OCI-LY1 (cell line): ENCODE measurements around the gene FCRL3.
A peak's percentile ranks its signal among the peaks of the same experiment; 100 is the strongest.

Source experiments
- H2AFZ ChIP-seq: fragments of 200-600 bp; sonication (generic), shearing (Covaris generic); 2 replicates; pipeline ENCODE4 v1.6.0; 2014; ENCODE audit warnings: antibody characterized with exemption, mild to moderate bottlenecking, low read length
- H3F3A ChIP-seq: fragments of 200-600 bp; sonication (generic), shearing (Covaris generic); 2 replicates; pipeline ENCODE4 v1.6.0; 2014; ENCODE audit warnings: mild to moderate bottlenecking, antibody characterized with exemption, low read length, moderate library complexity; ENCODE audit not compliant: insufficient read depth
- H3K27ac ChIP-seq: fragments of 200-600 bp; sonication (generic); 2 replicates; pipeline ENCODE4 v1.5.1; 2014; ENCODE audit warnings: low read length, mixed run types, mild to moderate bottlenecking, low read depth; ENCODE audit not compliant: poor library complexity, severe bottlenecking
- H3K27me3 ChIP-seq: fragments of 200-600 bp; sonication (generic); 2 replicates; pipeline ENCODE4 v1.6.0; 2014; ENCODE audit warnings: antibody characterized with exemption, mild to moderate bottlenecking, low read length, moderate library complexity; ENCODE audit not compliant: insufficient read depth
- H3K36me3 ChIP-seq: fragments of 200-600 bp; sonication (generic); 2 replicates; pipeline ENCODE4 v1.6.1; 2014; ENCODE audit warnings: mild to moderate bottlenecking, antibody characterized with exemption, low read length, moderate library complexity, mixed read lengths; ENCODE audit not compliant: insufficient read depth
- H3K4me1 ChIP-seq: fragments of 200-600 bp; sonication (generic); 2 replicates; pipeline ENCODE4 v1.5.1; 2014; ENCODE audit warnings: mild to moderate bottlenecking, low read length, moderate library complexity; ENCODE audit not compliant: insufficient read depth, severe bottlenecking
- H3K4me2 ChIP-seq: fragments of 200-600 bp; sonication (generic), shearing (Covaris generic); 2 replicates; pipeline ENCODE4 v1.6.1; 2014; ENCODE audit warnings: low read length
- H3K4me3 ChIP-seq: fragments of 200-600 bp; sonication (generic); 2 replicates; pipeline ENCODE4 v1.5.1; 2014; ENCODE audit warnings: low read length, low read depth, mild to moderate bottlenecking, mixed read lengths; ENCODE audit not compliant: poor library complexity, severe bottlenecking
- H3K79me2 ChIP-seq: fragments of 200-600 bp; shearing (Covaris generic); 2 replicates; pipeline ENCODE4 v1.6.1; 2016; ENCODE audit warnings: mixed run types, low read length, mixed read lengths; ENCODE audit not compliant: insufficient read depth
- H3K9ac ChIP-seq: fragments of 200-600 bp; sonication (generic), shearing (Covaris generic); 2 replicates; pipeline ENCODE4 v1.6.1; 2014; ENCODE audit warnings: mild to moderate bottlenecking, low read length, mixed read lengths
- H3K9me2 ChIP-seq: fragments of 200-600 bp; sonication (generic), shearing (Covaris generic); 2 replicates; pipeline ENCODE4 v1.6.1; 2014; ENCODE audit warnings: low read depth, mild to moderate bottlenecking, low read length, mixed read lengths
- H3K9me3 ChIP-seq: fragments of 200-600 bp; shearing (Covaris generic); 2 replicates; pipeline ENCODE4 v1.6.1; 2014; ENCODE audit warnings: low read length, mixed read lengths
- H4K20me1 ChIP-seq: fragments of 200-600 bp; sonication (generic), shearing (Covaris generic); 2 replicates; pipeline ENCODE4 v1.6.0; 2016; ENCODE audit warnings: mild to moderate bottlenecking, low read length; ENCODE audit not compliant: insufficient read depth
- CTCF ChIP-seq: fragments of 200-600 bp; sonication (generic), shearing (Covaris generic); IDR thresholded peaks from 2 replicates; pipeline ENCODE4 v1.5.1; 2017; ENCODE audit warnings: mild to moderate bottlenecking, antibody characterized with exemption, low read length, moderate library complexity, mixed read lengths
- EZH2 ChIP-seq: fragments of 200-600 bp; sonication (generic), shearing (Covaris generic); IDR thresholded peaks from 2 replicates; pipeline ENCODE4 v1.8.0; 2017; ENCODE audit warnings: borderline replicate concordance, mixed run types, mild to moderate bottlenecking, antibody characterized with exemption, low read length, moderate library complexity, mixed read lengths

The FCRL3 gene

GRCh38 chr1:157703981-157704380 is 3.4 kb upstream of the FCRL3 start:
- Histone ChIP-seq H3K27me3 (no peaks in the 10 kb centered on the region), H2AFZ (no peak overlapping the region), H3K9ac (peak overlapping the region; percentile 59), H3K27ac (peak overlapping the region; percentile 95), H3K4me1 (peaks cover 75% of the 10 kb centered on the region), H4K20me1 (no peaks in the 10 kb centered on the region), H3K4me3 (no peak overlapping the region), H3F3A (0 out of 2 replicates have a peak, but pooled peaks cover 7% of the 10 kb centered on the region), H3K9me3 (no peaks in the 10 kb centered on the region), H3K9me2 (no peaks in the 10 kb centered on the region), H3K36me3 (peaks cover 11% of the 10 kb centered on the region; the same call in 1 of the 2 replicates), H3K79me2 (peaks cover 7% of the 10 kb centered on the region), H3K4me2 (peak overlapping the region; percentile 37)
- TF ChIP-seq EZH2 (no peak), CTCF (no peak)

- no peak for TF ChIP-seq EZH2
- TF ChIP-seq CTCF, result no peak
- H3F3A ChIP-seq, result no peaks in the 10 kb centered on the region
- H3K79me2 ChIP-seq, result peaks cover 7% of the 10 kb centered on the region
- no peak overlapping the region for H3K9ac ChIP-seq
- H3K4me2 ChIP-seq, result no peak overlapping the region
- no peaks in the 10 kb centered on the region for H3K9me3 ChIP-seq
- H3K4me1 ChIP-seq, result peaks cover 81% of the 10 kb centered on the region
- peak overlapping the region; percentile 90 for H3K27ac ChIP-seq
- no peaks in the 10 kb centered on the region for H3K9me2 ChIP-seq
- no peak overlapping the region for H3K4me3 ChIP-seq
- H3K27me3 ChIP-seq, result no peaks in the 10 kb centered on the region
- H2AFZ ChIP-seq, result 0 out of 2 replicates have a peak overlapping the region, but pooled peaks have one; percentile 27
- no peaks in the 10 kb centered on the region for H4K20me1 ChIP-seq
- H3K36me3 ChIP-seq, result peaks cover 26% of the 10 kb centered on the region; the same call in 1 of the 2 replicates
Observed at GRCh38 chr1:157702308-157702825, 1.8 kb upstream of the FCRL3 start.

GRCh38 chr1:157700305-157700704 is 264 bp downstream of the FCRL3 start:
- Histone ChIP-seq H3K9me3 (no peaks in the 10 kb centered on the region), H3K79me2 (peaks cover 7% of the 10 kb centered on the region), H4K20me1 (no peaks in the 10 kb centered on the region), H3K4me1 (peaks cover 92% of the 10 kb centered on the region), H3K4me3 (peak overlapping the region; percentile 66), H3K9me2 (no peaks in the 10 kb centered on the region), H3K4me2 (peak overlapping the region; percentile 87), H3K9ac (peak overlapping the region; percentile 85), H3K27ac (peak overlapping the region; percentile 90), H3F3A (no peaks in the 10 kb centered on the region), H3K27me3 (no peaks in the 10 kb centered on the region), H2AFZ (no peak overlapping the region), H3K36me3 (peaks cover 47% of the 10 kb centered on the region)
- TF ChIP-seq EZH2, result no peak
- TF ChIP-seq CTCF, result no peak
